ENCODE results near the gene PFKM.
"Not testable (repeated sequence)": the region's sequence is repeated elsewhere in the genome, so short reads cannot be mapped to it uniquely, and the experiment has no call there.

The PFKM gene

DNA sequence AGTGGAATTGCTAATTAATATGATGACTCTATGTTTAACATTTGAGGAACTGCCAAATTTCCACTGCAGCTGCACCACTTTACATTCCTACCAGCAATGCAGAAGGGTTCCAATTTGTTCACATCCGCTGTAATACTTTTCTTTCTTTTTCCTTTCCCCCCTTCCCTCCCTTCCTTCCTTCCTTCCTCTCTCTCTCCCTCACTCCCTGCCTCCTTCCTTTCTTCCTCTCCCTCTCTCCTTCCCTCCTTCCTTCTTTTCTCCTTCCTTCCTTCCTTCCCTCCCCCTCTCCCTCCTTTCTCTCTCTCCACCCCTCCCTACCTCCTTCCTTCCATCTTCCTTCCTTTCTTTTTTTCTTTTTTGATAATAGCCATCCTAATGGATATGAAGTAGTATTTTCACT, 3.2 kb upstream of the PFKM start:
- DNase-seq, result no peak

DNA sequence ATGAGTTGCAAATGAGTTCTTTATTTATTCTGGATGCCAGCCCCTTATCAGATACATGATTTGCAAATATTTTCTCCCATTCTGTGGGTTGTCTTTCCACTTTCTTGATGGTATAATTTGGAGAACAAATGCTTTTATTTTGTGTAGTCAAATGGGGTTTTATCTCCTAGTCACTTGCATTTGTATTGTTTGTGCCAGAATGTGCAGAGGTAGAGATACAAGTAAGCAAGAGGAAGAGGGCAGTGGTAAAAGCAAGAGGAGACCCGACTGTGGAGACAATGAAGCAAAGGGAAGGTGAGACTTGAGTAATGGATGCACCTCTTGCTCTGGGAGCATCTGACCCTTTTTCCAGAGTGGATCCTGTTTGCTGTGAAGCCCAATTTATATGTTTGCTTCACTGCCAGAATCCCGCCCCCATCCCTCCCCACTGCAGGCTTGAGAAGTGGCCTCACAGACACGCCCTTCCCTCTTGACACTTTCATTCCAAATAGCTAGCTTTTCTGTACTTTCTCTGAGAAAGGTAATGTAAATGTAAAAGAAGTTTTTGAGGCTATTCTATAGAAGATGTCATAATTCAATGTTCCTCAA, 786 bp upstream of the PFKM start:
- no peak for DNase-seq

DNA sequence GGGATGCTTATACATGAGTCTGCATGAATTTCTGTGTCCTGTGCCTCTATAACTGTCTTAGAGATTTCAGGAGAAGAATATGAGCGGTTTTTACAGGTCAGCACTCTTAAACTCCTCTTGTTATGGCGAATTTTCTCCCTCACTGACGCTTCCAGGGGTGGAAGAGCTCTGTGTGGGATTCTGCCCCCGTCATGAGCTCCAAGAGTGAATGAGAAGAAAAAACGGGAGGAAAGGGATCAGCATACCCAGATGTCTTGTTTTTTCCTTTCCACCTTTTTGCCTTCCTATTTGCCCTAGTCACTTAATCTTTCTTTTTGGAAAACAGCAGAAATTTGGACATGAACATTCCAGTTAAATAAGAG, 651 bp downstream of the PFKM start:
- no peak for DNase-seq

DNA sequence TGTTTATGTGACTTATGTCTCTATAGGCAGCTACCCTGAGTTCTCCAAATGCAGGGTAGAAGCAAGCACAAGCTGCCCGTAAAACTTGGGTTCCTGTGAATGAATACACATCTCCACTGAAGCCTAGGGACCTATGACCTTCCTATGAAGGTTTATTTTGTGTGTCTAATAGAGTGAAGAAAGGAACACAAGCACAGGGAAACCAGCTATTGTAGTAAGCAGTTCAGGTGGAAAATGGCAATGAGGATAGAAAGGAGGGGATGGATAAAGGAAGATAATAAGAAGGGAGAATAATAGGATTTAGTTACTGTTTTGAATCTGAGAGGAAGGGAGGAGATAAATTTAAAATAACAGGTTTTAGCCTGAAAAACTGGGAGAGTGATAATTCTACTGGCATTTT, 2.4 kb downstream of the PFKM start:
- DNase-seq, result no peak

DNA sequence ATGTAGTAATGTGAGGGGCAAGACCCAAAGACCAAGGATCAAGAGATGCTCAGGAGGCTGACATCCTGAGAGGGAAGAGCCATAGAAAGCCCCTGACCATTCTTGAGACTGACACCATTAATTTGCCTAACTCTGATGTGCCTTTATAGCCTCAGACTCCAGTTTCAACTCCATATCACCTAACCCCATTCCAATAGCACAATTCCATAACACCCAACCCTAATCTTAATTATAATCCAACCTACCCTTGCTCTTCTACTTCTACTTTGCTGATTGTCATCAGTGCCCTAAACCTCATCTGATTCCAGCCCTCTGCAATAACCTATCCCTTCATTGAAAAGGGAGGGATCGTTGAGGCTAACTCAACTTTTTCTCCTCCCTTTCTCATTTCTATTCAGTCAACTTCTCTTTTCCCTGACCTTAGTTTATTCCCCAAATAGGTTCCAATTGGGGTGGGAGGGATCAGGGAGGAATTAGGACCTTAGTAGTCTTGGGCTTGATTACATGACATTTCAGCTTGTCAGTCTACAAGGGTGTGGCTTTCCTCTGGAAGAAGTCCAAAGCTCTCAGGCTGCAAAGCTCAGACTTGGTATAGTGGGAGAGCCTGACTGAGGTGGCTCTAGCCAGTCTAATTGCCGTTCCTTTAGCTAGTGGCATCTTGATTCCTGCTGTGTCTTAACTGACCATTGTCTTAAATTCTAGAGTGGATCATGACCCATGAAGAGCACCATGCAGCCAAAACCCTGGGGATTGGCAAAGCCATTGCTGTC, 3.1 kb downstream of the PFKM start:
- no peak for DNase-seq

DNA sequence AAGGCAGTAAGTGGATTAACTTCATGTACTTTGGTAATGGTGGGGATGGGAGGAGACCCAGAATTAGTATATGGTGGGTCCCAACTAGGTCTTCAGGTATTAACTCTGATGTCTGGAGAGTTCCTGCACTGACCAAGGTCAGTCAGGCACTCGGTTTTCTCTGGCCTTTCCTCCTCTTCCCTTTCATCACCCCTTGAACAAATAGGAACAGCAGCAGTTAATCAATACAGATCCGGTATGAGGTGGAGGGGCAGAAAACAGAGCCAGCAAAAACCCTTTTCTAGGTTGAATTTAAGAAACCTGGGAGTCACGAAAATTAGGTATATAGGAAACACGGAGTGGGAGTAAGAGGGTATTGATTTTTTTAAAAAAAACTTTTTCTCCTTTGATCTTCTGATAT, 4.0 kb downstream of the PFKM start:
- DNase-seq, result no peak

DNA sequence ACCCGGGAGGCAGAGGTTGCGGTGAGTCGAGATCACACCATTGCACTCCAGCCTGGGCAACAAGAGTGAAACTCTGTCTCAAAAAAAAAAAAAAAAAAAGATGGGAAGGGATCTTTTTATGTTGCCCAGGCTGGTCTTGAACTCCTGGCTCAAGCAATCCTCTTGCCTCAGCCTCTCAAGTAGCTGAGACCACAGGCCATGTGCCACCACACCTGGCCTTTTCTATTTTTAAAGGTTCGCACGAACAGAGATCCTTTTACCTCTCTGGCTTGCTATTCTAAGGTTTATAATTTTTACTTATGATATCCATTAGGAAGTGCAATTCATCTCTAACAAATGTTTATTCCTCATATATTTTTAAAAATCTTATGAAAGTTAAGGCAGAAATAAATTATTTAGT, 6.4 kb downstream of the PFKM start:
- DNase-seq, result not testable (repeated sequence)

DNA sequence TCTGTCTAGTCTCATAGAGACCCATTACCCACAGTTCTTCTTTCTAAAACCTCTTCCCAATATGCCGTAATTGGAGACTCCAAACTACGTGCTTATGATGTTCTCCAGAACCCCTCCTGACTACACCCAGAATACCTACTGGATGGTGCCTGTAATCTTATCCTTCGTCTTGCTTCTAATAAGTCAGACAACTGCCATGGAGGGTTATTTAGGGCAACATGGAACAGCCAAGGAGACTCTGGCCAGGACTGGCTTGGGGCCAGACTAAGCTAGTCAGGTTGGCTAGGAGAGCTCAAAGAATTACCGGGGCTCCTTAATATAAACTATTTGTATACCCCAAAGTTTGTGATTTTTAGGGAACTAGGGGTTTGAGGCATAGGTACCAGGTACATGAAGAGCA, 6.8 kb downstream of the PFKM start:
- DNase-seq, result no peak

DNA sequence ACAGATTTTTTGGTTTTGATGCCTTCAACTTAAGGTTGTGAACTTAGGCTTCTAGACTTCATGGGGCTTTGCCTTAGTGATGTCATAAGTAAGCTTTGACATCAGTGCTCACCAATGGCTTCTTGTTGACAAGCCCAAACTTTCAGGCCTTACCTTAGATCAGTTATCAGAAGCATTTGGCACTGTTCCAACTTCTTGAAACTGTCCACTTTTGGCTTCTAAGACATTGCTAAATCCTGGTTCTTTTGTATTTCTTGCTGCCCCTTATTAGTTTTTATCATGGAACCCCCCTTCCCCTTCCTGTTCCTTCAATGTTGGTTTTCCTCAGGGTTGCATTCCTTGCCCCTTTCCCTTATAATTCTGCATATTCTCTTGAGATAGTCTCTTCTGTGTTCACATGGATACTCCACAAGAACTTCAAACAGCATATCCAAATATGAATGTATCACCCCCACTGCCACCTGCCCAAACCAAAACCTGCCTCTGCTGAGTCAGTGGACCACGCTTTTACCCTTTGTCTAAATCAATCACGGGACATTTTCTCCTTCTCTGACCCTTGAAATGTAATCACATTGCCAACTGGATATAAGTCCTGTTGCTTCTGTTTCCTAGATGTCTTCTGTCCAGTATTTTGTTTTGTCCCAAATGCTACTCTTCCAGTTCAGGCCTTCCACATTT, 7.9 kb downstream of the PFKM start:
- no peak for DNase-seq

DNA sequence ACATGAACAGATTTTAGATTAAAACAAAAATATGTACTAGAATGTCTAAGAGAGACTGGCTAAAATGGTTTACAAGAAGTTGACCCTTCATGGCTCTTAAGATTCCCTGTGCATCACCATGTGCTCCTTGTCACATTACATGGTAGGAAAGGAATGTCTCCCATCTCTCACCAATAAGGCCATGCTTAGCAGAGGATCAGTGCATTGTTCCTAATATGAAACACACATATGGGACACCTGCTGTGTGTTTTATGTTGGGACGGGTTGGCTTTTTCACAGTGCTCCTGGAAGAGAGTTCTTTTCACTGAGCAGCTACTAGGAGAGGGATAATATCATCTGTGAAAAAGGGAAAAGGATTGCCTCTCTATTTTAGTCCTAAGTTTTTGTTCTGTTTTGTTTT, 9.6 kb downstream of the PFKM start:
- no peak for DNase-seq

DNA sequence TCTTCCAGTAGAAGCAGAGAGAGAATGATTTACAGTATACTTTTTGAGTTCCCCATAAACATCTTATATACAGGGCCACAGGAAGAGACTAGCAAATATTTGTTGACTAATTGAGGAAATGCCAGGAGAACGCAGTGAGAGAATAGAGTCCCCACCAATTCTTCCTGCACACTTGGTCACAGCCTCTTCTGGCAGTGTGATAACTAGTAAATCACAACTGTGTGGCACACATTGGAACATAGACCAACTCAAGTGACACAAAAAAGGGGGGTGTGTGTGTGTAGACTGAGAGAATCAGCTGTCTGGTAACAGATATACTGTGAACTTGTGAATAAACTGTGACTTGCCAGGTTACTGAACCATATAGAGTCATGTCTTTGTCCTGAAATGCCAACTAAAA, 10.2 kb downstream of the PFKM start:
- no peak for DNase-seq

DNA sequence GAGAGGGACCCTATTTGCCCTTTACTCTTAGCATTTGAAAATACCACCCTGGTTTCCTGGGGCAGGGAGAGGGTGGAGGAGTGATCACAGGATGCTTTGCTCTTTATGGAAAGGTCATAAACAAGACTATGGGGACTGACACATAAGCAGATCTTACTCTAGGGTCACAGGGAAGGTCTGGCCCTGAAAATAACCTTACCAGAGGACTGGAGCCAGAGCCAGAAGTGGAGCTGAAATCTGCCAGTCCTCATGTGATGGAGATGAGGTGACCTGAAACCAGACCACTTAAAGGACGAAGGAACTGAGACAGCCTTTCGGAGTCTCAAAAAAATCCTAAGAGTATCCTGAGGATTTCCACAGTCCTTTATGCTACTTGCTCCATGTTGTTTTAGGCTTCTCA, 12.4 kb downstream of the PFKM start:
- no peak for DNase-seq

DNA sequence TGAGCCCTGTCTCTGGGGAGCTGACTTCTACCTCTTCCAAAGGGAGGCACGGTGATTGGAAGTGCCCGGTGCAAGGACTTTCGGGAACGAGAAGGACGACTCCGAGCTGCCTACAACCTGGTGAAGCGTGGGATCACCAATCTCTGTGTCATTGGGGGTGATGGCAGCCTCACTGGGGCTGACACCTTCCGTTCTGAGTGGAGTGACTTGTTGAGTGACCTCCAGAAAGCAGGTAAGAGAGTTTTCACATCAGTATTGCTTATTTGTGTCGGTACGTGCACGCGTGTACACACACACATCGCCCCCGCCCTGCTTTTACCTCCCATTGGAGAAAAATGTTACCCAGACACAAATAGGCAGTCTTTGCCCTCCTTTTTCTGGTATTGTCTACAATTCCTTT, 13.7 kb downstream of the PFKM start:
- no peak for DNase-seq

DNA sequence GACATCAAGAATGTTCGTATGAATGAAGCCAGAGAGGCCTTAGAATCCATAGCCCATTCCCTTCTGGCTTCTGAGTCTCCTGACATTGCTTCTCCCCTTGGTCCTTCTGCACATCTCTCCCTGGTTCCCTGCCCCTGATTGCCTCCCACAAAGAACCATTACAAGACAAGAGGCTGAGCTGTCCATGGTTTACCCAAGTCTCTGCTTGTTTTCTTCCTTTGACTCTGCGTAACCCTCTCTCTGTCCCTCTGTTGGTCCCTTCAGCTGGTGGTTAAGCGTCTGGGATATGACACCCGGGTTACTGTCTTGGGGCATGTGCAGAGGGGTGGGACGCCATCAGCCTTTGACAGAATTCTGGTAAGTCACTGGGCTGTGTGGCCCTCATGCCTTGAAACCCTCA, 15.9 kb downstream of the PFKM start:
- no peak for DNase-seq

DNA sequence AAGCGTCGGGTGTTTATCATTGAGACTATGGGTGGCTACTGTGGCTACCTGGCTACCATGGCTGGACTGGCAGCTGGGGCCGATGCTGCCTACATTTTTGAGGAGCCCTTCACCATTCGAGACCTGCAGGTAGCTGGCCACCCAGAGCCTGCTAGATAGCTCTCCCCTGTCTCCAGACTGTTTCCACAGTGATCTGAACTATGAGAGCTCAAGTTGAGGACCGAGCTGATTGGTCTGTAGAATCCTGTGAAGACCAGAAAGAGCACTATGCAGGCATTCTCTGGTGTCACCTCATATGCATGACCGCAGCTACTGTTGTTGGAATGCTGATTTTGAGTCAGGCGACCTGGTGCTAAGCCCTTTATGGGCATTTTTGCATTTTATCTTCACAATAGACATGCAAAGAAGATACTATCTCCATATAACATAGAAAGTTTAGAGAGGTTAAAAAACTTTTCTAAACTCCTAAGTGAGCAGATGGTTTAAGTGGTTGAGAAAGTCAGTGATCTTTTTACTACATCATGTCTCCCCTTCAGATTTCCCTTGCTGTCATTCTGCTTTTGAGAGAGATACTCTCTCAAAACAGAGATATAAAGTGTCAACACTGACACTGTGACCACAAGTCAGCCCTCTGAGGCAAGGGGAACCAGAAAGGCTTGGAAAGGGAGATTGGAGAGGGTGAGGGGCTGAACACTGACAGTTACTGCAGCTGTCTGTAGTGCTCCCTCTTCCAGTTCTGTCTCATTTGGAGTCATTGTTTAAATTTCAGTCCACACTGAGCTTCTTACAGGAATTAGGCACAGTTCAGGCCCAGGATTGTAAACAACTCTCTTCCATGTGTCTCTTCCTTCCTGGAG, 23.9 kb downstream of the PFKM start:
- DNase-seq, result no peak

DNA sequence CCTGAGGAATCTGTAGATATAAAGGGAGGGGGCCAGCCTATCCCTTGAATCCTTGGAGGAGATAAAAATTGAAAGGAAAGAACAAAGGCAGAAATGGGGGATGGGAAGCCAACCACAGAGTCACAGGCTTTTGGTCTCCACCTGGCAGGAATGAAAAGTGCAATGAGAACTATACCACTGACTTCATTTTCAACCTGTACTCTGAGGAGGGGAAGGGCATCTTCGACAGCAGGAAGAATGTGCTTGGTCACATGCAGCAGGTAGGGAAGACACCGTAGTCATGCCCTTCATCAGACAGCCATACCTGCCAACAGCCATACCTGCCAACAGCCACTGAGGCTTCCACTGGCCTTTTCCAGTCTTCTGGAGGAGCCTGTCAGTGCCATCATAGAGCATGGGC, 24.7 kb downstream of the PFKM start:
- no peak for DNase-seq

DNA sequence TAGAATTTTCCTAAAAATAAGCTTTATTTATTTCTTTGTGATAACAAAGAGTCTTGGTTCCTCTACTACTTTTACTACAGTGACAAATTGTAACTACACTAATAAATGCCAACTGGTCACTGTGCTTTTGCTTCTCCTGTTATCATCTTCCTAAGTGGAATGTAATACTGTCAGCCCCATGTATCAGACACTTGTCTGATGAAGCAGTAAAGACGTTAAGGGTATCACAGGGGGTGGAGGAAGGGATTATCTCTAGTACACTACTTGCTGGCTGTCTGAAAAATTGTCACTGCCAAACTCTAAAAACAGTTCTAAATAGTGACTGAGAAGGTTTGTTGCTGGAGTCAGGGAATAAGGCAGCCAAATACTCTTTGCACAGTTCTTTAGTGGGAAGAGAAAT, 26.8 kb downstream of the PFKM start:
- no peak for DNase-seq

DNA sequence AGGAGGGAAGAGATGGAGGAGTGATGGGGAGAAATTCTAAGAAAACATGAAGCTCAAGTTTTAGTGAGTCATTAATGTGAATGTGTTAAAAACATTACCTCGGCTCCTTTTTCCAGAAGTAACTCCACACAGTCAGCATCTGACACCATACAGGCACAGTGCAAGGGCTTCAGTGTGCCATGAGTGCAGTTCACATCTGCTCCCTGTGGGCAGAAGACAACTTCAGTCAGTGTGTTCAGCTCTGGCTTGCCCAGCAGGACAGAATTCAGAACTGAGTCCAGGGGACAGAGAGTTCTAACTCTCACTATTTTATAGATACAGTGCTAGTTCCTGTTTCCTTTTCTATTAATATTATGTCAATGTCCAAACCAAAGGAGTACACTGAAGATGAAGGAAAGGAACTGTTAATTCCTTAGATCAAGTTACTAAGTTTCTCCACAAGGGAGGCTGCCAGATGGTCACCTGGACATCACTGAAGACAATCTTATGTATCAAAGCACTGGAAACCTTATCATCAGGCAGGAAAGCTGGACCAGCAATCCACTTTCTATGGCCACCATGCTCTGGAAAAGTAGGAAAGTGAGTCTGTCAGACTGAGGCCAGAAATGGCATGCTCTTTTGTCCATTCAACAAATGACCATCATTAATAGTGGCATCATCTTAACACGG, 32.1 kb downstream of the PFKM start:
- peak; percentile 15 for DNase-seq

DNA sequence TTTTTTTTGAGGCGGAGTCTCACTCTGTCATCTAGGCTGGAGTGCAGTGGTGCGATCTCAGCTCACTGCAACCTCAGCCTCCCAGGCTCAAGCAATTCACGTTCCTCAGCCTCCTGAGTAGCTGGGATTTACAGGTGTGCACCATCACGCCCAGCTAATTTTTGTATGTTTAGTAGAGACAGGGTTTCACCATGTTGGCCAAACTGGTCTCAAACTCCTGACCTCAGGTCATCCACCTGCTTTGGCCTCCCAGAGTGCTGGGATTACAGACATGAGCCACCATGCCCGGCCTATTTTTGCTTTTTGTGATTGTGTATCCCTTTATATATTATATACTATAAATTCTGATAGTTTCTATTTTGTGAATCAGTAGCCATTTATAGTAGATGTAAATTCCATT, 36.6 kb downstream of the PFKM start:
- not testable (repeated sequence) for DNase-seq

DNA sequence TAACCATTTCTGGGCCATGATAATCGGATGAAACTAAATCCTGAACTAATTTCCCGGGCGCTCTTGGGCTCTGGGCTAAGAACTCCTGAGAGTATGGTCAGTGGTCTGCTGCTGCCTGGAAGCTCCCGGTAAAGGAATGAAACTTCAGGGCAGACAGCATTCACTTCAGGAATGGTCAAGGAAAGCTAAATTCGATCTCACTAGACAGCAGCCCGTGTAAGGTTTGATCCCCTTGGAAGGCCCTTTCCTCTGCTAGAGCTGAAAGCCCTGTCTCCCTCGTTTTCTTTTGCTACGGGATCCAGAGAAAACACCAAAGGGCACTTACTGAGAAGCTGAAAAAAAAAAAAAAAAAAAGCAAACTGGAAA, 37.5 kb downstream of the PFKM start:
- DNase-seq, result no peak

DNA sequence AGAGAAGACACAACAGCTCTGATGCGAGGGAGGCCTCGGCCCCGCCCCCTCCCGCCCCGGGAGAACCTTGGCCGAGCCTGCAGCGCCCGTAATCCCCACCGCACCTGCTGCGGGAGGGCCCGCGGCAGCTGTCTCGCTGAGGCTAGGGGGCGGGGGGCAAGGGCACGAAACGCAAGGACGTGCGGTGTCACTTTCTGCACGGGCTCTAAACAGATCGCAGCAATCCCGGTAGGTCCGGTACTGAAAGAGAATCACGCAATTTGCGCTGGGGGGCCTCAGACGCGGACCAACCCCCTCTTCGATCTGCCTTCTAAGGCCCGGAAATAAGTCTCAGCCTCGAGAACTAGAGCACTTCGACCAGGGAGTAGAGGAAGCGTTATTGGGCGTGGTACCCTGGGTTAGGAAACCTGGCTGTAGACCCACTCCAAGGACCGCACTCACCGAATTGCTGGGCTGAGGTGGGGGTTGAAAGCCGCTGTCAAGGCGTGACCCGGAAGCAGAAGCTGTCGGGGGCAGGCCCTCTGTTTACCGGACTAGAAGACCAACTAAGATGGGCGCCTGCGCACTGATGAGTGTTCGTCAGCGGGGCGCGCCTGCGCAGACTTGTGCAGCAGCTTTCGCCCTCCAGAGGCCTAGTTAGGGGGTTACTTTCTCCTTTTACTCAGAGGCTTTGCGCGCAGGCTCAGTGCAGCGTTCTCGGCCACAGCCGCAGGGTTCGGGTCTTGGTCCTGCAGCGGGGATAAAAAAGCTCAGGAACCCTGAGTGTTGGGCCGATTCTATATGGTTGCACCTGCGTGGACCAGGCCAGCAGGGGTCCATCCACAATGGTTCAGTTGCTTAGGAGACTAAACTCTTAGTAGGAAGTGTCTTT, 38.1 kb downstream of the PFKM start, which contains the start of gene ASB8:
TSS of gene ASB8 (minus strand) at position 498 of the 871 bp plus-strand sequence. CDS start 4,019 bp downstream, outside the sequence.
- peak; percentile 99 for DNase-seq

DNA sequence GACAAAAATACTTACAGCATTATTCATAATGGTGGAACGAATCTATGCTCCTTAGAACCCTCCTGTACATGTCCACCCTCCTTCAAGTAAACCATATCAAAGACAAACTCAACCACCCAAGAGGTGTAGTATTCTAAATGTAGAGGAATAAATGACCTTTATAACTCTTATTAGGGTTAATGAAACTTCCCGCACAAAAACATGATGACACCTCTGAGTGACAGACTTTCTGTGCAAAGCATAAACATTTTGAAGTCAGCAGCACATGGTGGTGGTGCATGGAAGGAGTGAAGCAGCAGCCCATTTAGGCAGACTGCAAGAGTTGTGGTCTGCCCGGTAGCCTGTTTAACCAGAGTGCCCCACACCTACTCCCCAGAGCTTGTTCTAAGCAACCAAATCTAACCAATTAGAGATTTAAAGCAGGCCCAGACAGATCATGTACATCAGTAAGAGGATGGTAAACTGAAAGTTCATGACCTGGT, 38.8 kb downstream of the PFKM start:
- no peak for DNase-seq

Measured in activated CD4-positive, alpha-beta T cell treated with anti-CD3 and anti-CD28 coated beads, Interleukin-2, Interleukin-6, amounts not matched to agents 100 ng/mL and 50 ng/mL, durations not matched to agents 16 hours and 8 hours (primary cell).